HL-60 (cell line): Measurements from ENCODE around the gene SPATA46.
A peak's percentile ranks its signal among the peaks of the same experiment; 100 is the strongest.
"Not testable (repeated sequence)": the region's sequence is repeated elsewhere in the genome, so short reads cannot be mapped to it uniquely, and the experiment has no call there.

Experiments
- DNase-seq, 2 experiments: peaks; one replicate each; pipeline ENCODE4 v3.0.0-alpha.2; 2010 to 2020; ENCODE audit warnings: low read depth in 1 of 2, low spot score in 1 of 2
- H3K27ac ChIP-seq: fragments of 250-450 bp; sonication (Bioruptor Pico); replicated peaks from 2 replicates; pipeline ENCODE4 v1.5.1; 2020; ENCODE audit warnings: mild to moderate bottlenecking, moderate library complexity
- H3K27me3 ChIP-seq: fragments of 250-450 bp; sonication (Bioruptor Pico); 2 replicates; pipeline ENCODE4 v1.5.1; 2021; ENCODE audit warnings: mild to moderate bottlenecking, moderate library complexity; ENCODE audit not compliant: insufficient read depth, poor library complexity, severe bottlenecking
- H3K4me3 ChIP-seq: replicated peaks from 2 replicates; pipeline ENCODE4 v1.5.1; 2011; ENCODE audit warnings: mild to moderate bottlenecking, control low read depth, low read length; ENCODE audit not compliant: insufficient read depth
- CTCF ChIP-seq: IDR thresholded peaks from one replicate; pipeline ENCODE4 v1.5.1; 2011; ENCODE audit warnings: low read length, control low read depth, inconsistent platforms; ENCODE audit not compliant: insufficient read depth
- GABPA ChIP-seq: IDR thresholded peaks from 2 replicates; pipeline ENCODE4 v1.6.1; 2012; ENCODE audit warnings: low read depth
- POLR2AphosphoS5 ChIP-seq: IDR thresholded peaks from 2 replicates; pipeline ENCODE4 v1.6.1; 2012; ENCODE audit warnings: low read depth
- REST ChIP-seq: IDR thresholded peaks from 2 replicates; pipeline ENCODE4 v1.6.1; 2012; ENCODE audit warnings: low read depth; ENCODE audit not compliant: insufficient replicate concordance
- SPI1 ChIP-seq: IDR thresholded peaks from 2 replicates; pipeline ENCODE4 v1.6.1; 2012; ENCODE audit warnings: low read depth, mild to moderate bottlenecking, borderline replicate concordance

SPATA46 gene

DNA sequence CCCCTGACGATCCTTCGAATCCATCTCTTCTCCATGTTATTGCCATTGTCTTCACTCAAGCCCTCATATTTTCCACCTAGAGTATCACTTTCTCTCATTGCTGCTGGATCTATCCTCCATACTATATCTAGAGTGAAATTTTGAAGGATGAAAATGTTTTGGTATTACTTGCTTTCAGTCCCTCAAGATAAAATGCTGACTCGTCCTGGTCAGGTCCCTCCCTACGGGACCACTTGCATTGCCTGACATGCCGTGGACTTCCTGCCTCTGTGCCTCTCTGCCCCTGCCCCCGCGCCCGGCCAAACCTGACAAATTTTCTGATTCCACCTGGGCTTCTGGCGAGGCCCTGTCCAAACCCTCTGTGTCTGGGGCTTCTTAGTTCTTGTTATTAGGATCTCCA, 23.6 kb downstream of the SPATA46 start:
- Histone ChIP-seq H3K27ac (no peak overlapping the region), H3K4me3 (no peak overlapping the region), H3K27me3 (no peaks in the 10 kb centered on the region)
- no peak for DNase-seq
- TF ChIP-seq REST = no peak
- TF ChIP-seq SPI1 = no peak
- no peak for TF ChIP-seq POLR2AphosphoS5
- TF ChIP-seq GABPA = no peak
- TF ChIP-seq CTCF = no peak

- peak in 1 of 2 experiments; percentile 34 for DNase-seq
- peak; percentile 16; the same call in 1 of the 2 replicates for TF ChIP-seq SPI1
- H3K27me3 ChIP-seq, H3K4me3 ChIP-seq: not testable (repeated sequence)
- peak overlapping the region; percentile 42 for H3K27ac ChIP-seq
Measured at GRCh38 chr1:162351874-162352273, 24.8 kb downstream of the SPATA46 start.

GRCh38 chr1:162351246-162351842, 25.3 kb downstream of the SPATA46 start:
- no peak for TF ChIP-seq GABPA
- no peak for TF ChIP-seq REST
- TF ChIP-seq SPI1 = no peak
- no peak for TF ChIP-seq POLR2AphosphoS5
- TF ChIP-seq CTCF = no peak
- H3K27ac ChIP-seq = peak overlapping the region; percentile 42
- DNase-seq = no peak
- H3K27me3 ChIP-seq = no peaks in the 10 kb centered on the region
- no peak overlapping the region for H3K4me3 ChIP-seq

GRCh38 chr1:162349635-162350330, 26.9 kb downstream of the SPATA46 start:
- no peak overlapping the region for H3K27ac ChIP-seq
- no peak for DNase-seq

DNA sequence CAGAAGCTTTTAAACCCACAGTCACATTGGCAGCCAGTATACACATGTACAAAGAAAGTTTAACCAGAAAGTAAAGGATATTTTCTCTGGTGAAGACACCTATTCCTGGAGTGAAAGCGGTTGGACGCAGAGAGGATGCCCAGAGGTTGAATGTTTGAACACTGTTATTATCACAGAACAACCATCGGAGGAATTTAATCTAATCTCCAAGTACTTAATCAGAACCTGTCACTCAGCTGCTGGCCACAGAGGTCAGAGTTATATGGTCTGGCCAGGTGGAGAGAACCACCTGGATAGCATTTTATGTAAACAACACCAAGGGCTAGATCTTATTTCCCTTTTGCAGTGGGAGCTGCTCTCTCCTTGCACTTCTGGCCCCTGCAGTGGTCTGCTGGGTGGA, 29.4 kb downstream of the SPATA46 start:
- H3K4me3 ChIP-seq = no peak overlapping the region
- no peaks in the 10 kb centered on the region for H3K27me3 ChIP-seq
- no peak for DNase-seq
- TF ChIP-seq GABPA (no peak), REST (no peak), CTCF (no peak), SPI1 (no peak), POLR2AphosphoS5 (no peak)
- H3K27ac ChIP-seq = no peak overlapping the region

More at GRCh38 chr1:162349635-162350330, 26.9 kb downstream of the SPATA46 start:
- Histone ChIP-seq H3K4me3 (no peak overlapping the region), H3K27me3 (no peaks in the 10 kb centered on the region)
- TF ChIP-seq SPI1 (peak; percentile 15; the same call in 1 of the 2 replicates), POLR2AphosphoS5 (no peak)
